Liver (tissue), 9 donors: Measurements from ENCODE around the gene NHLRC1. TPM values are rescaled to one million over a fixed set of nuclear protein-coding genes. Genes with fewer than 3 reads are reported as not detected.

Experiments
- DNase-seq: peaks from one replicate; pipeline ENCODE4 v3.0.0-alpha.2; 2017; ENCODE audit warnings: low spot score
- H3K27ac ChIP-seq, 2 donors: one replicate each; pipeline ENCODE4 v1.7.0; 2013; ENCODE audit warnings: inconsistent platforms in 2 of 2, low read length in 2 of 2, control low read depth in 1 of 2, low read depth in 1 of 2, mild to moderate bottlenecking in 1 of 2
- H3K27me3 ChIP-seq, 4 donors: one replicate each; pipeline versions ENCODE4 v1.6.1 to v1.7.0; 2013; ENCODE audit warnings: low read length in 3 of 4, inconsistent platforms in 1 of 4, mild to moderate bottlenecking in 1 of 4, moderate library complexity in 1 of 4; ENCODE audit not compliant: control insufficient read depth in 4 of 4, insufficient read depth in 4 of 4
- H3K36me3 ChIP-seq, 4 donors: one replicate each; pipeline versions ENCODE4 v1.6.1 to v1.7.0; 2013; ENCODE audit warnings: low read length in 3 of 4, mild to moderate bottlenecking in 3 of 4, low read depth in 1 of 4, moderate library complexity in 1 of 4; ENCODE audit not compliant: control insufficient read depth in 4 of 4, insufficient read depth in 3 of 4
- H3K4me1 ChIP-seq, 4 donors: one replicate each; pipeline versions ENCODE4 v1.6.1 to v1.7.0; 2013; ENCODE audit warnings: low read length in 3 of 4, mild to moderate bottlenecking in 3 of 4, moderate library complexity in 1 of 4; ENCODE audit not compliant: control insufficient read depth in 4 of 4, insufficient read depth in 4 of 4
- H3K4me3 ChIP-seq, 3 donors: one replicate each; pipeline versions ENCODE4 v1.6.1 to v1.7.0; 2013; ENCODE audit warnings: low read length in 3 of 3, control low read depth in 1 of 3, low read depth in 1 of 3, mild to moderate bottlenecking in 1 of 3
- H3K9ac ChIP-seq, 2 donors: one replicate each; pipeline ENCODE4 v1.7.0; 2013; ENCODE audit warnings: low read length in 2 of 2, mild to moderate bottlenecking in 2 of 2, moderate library complexity in 2 of 2, control low read depth in 1 of 2, low read depth in 1 of 2
- H3K9me3 ChIP-seq, 4 donors: one replicate each; pipeline versions ENCODE4 v1.6.1 to v1.7.0; 2013; ENCODE audit warnings: low read length in 3 of 4; ENCODE audit not compliant: control insufficient read depth in 4 of 4
- ATF3 ChIP-seq: IDR thresholded peaks from 2 replicates; pipeline ENCODE4 v1.6.1; 2016; ENCODE audit warnings: antibody characterized with exemption
- CTCF ChIP-seq: fragments of 150-350 bp; IDR thresholded peaks from 2 replicates; pipeline ENCODE4 v1.5.1; 2017; ENCODE audit warnings: improper control_type of control experiment, low read depth, low read length; ENCODE audit not compliant: missing input control
- EGR1 ChIP-seq, 2 donors: IDR thresholded peaks; 2 replicates each; pipeline ENCODE4 v1.6.1; 2016 to 2018; ENCODE audit warnings: antibody characterized with exemption in 2 of 2, low read depth in 2 of 2
- FOXA1 ChIP-seq: IDR thresholded peaks from 2 replicates; pipeline ENCODE4 v1.6.1; 2016; ENCODE audit warnings: antibody characterized with exemption
- FOXA2 ChIP-seq: IDR thresholded peaks from 2 replicates; pipeline ENCODE4 v1.6.1; 2016; ENCODE audit warnings: antibody characterized with exemption
- GABPA ChIP-seq, 2 donors: IDR thresholded peaks in 1 of 2; conservative IDR thresholded peaks in 1 of 2; 2 replicates each; pipeline ENCODE4 v1.6.1; 2016; ENCODE audit warnings: antibody characterized with exemption in 2 of 2, mild to moderate bottlenecking in 1 of 2, moderate library complexity in 1 of 2
- HNF4A ChIP-seq, 2 donors: conservative IDR thresholded peaks; 2 replicates each; pipeline ENCODE4 v1.6.1; 2016; ENCODE audit warnings: antibody characterized with exemption in 2 of 2, mild to moderate bottlenecking in 2 of 2
- HNF4G ChIP-seq: IDR thresholded peaks from 2 replicates; pipeline ENCODE4 v1.6.1; 2016; ENCODE audit warnings: antibody characterized with exemption
- JUND ChIP-seq, 2 donors: IDR thresholded peaks; 2 replicates each; pipeline ENCODE4 v1.6.1; 2016; ENCODE audit warnings: antibody characterized with exemption in 2 of 2
- MAX ChIP-seq: IDR thresholded peaks from 2 replicates; pipeline ENCODE4 v1.6.1; 2016; ENCODE audit warnings: antibody characterized with exemption
- NR2F2 ChIP-seq: IDR thresholded peaks from 2 replicates; pipeline ENCODE4 v1.6.1; 2016; ENCODE audit warnings: antibody characterized with exemption
- RAD21 ChIP-seq, 2 donors: IDR thresholded peaks; 2 replicates each; pipeline ENCODE4 v1.6.1; 2016; ENCODE audit warnings: antibody characterized with exemption in 2 of 2, mild to moderate bottlenecking in 2 of 2
- REST ChIP-seq: IDR thresholded peaks from 2 replicates; pipeline ENCODE4 v1.6.1; 2016; ENCODE audit warnings: antibody characterized with exemption, mild to moderate bottlenecking
- RXRA ChIP-seq, 2 donors: IDR thresholded peaks; 2 replicates each; pipeline ENCODE4 v1.6.1; 2017 to 2018; ENCODE audit warnings: antibody characterized with exemption in 2 of 2, mild to moderate bottlenecking in 1 of 2
- SP1 ChIP-seq: IDR thresholded peaks from 2 replicates; pipeline ENCODE4 v1.6.1; 2018; ENCODE audit warnings: antibody characterized with exemption, mild to moderate bottlenecking
- TAF1 ChIP-seq: conservative IDR thresholded peaks from 2 replicates; pipeline ENCODE4 v1.6.1; 2016; ENCODE audit warnings: antibody characterized with exemption, mild to moderate bottlenecking
- YY1 ChIP-seq: IDR thresholded peaks from 2 replicates; pipeline ENCODE4 v1.6.1; 2016; ENCODE audit warnings: antibody characterized with exemption, mild to moderate bottlenecking
- ZBTB33 ChIP-seq: IDR thresholded peaks from 2 replicates; pipeline ENCODE4 v1.6.1; 2016; ENCODE audit warnings: antibody characterized with exemption
- WGBS: extraction: QIAGEN DNeasy Blood & Tissue Kit; methylation state at CpG from one replicate; pipeline ENCODE4 v1.1.7; 2013; 5-methylcytosine and 5-hydroxymethylcytosine counted together
- polyA plus RNA-seq, 2 donors: library from polyadenylated mRNA; stranded (reverse) in 1 of 2; unstranded in 1 of 2; fragments of 200-250 nt in 1 of 2; fragments of >200 nt in 1 of 2; fragmentation: Nextera tagmentation in 1 of 2; extraction: Ambion mirVana in 1 of 2; gene quantifications; one replicate each; pipeline versions ENCODE4 v1.2.1 to v1.2.3, GENCODE V29; 2013 to 2015
- total RNA-seq, 2 donors: library from RNA; depleted of rRNA; stranded (reverse); fragments of >200 nt; gene quantifications; one replicate each; pipeline ENCODE4 v1.2.3, GENCODE V29; 2014
- donor health status: healthy.
- donor health status: healthy.
- donor health status: healthy.
- donor health status: healthy.
- donor health status: healthy.

The NHLRC1 gene
- total and polyA plus RNA-seq, 4 donors: 2.1 to 4.4 (median 3.0) TPM

GRCh38 chr6:18155864-18156421 lies 33.5 kb upstream of the NHLRC1 start (continued):
- TF ChIP-seq NR2F2: no peak
- no peak for TF ChIP-seq REST

GRCh38 chr6:18155150-18155863 lies 32.8 kb upstream of the NHLRC1 start, which contains the start of gene KDM1B:
Gene KDM1B (plus strand): TSS chr6:18155422. CDS start chr6:18159896, 4,474 bp downstream.
- Histone ChIP-seq H3K9ac (peak within 1 kb of the TSS; percentile 97), H3K9me3 (no peaks in the 10 kb centered on the region), H3K4me3 (peak within 1 kb of the TSS; percentile 90 to 99 (median 91)), H3K4me1 (peaks cover 2 to 31% (median 21%) of the 10 kb centered on the region in 4 donors), H3K27ac (peak within 1 kb of the TSS; percentile 90 to 97), H3K27me3 (no peaks in the 10 kb centered on the region), H3K36me3 (peaks cover 0 to 9% (median 4%) of the 10 kb centered on the region in 4 donors)
- peak; percentile 82 for TF ChIP-seq SP1
- no peak for TF ChIP-seq FOXA2
- no peak for TF ChIP-seq HNF4A (conservative IDR thresholded peaks at IDR 0.05)
- no peak for TF ChIP-seq HNF4G
- no peak for TF ChIP-seq RXRA (IDR thresholded peaks at IDR 0.05)
- peak; percentile 25 to 77 for TF ChIP-seq EGR1 (IDR thresholded peaks at IDR 0.05; ENCODE audit: low read depth in 2 of 2)
- peak; percentile 47 for TF ChIP-seq YY1
- no peak for TF ChIP-seq NR2F2
- TF ChIP-seq FOXA1: peak; percentile 62
- TF ChIP-seq GABPA (IDR thresholded peaks at IDR 0.05 in 1 of 2, conservative IDR thresholded peaks at IDR 0.05 in 1 of 2): peak in 1 of 2 donors; percentile 82
- TF ChIP-seq TAF1: no peak
- peak; percentile 7 for TF ChIP-seq CTCF
- peak; percentile 84 for TF ChIP-seq REST
- TF ChIP-seq ATF3: no peak
- TF ChIP-seq JUND (IDR thresholded peaks at IDR 0.05): no peak
- no peak for TF ChIP-seq RAD21 (IDR thresholded peaks at IDR 0.05)
- no peak for TF ChIP-seq ZBTB33
- TF ChIP-seq MAX: no peak
- peak; percentile 98 for DNase-seq
- WGBS: under 1% methylated on average over 86 of the region's 87 CpGs
